GM18951 (cell line): ENCODE results near the gene IKBKG.
"Not testable (repeated sequence)": the region's sequence is repeated elsewhere in the genome, so short reads cannot be mapped to it uniquely, and the experiment has no call there.

Experiments
- POLR2A ChIP-seq: IDR thresholded peaks from 4 replicates; pipeline ENCODE4 v1.6.1; 2011; ENCODE audit warnings: mild to moderate bottlenecking; ENCODE audit not compliant: insufficient read length, insufficient read depth; ENCODE audit errors: extremely low read depth
- in situ Hi-C: fragments of 300-500 bp; cut with MboI; formaldehyde crosslinking; loops from one replicate; pipeline ENCODE4 v1.12.0; 2022; ENCODE audit warnings: low sequenced_read_pairs, mixed read lengths, inconsistent platforms; ENCODE audit not compliant: unreplicated experiment

IKBKG gene

DNA sequence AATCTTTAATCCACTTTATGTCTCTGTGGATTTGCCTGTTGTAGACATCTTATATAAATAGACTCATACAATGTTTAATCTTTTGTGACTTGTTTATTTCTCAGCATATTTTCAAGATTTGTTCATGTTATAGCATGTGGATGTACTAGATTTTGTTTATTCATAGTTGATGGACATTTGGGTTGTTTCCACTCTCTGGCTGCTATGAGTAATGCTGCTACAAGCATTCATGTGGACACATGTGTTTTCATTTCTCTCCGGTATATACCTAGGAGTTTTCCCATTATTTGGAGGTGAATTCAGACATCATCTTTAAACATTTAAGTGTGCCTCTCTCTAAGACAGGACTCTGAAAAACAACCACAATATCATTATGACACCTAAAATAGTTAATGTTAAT, 2.3 kb downstream of the IKBKG start:
- in situ Hi-C loops: loop anchor here (25.0 kb wide), 2 partner anchors 537 to 1587 kb away; partner anchors contain the start of gene IRAK1
- no peak for TF ChIP-seq POLR2A

GRCh38 chrX:154552112-154552806, 4.8 kb downstream of the IKBKG start:
- in situ Hi-C loops: not testable (repeated sequence)

- in situ Hi-C loops: not testable (repeated sequence)
Measured at GRCh38 chrX:154558060-154558690, 10.8 kb downstream of the IKBKG start.

DNA sequence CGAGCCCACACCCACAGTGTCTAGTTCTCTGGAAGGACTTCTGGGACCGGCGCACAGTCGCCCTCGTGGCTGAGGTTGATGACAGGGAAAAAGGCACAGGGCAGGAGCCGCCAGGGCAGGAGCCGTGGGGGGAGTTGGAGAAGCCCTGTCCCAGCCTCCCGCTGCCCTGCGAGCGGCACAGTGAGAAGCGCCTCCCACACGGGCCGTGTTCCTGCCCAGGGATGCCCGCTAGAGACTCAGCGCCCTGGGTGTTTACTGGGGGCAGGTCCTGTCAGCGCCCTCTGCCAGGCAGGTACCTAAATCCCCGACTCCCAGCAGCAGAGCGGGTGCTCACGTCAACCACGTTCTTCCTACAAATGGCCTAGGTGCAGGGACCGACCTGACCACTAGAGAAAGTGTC, 11.5 kb downstream of the IKBKG start:
- in situ Hi-C loops: not testable (repeated sequence)

DNA sequence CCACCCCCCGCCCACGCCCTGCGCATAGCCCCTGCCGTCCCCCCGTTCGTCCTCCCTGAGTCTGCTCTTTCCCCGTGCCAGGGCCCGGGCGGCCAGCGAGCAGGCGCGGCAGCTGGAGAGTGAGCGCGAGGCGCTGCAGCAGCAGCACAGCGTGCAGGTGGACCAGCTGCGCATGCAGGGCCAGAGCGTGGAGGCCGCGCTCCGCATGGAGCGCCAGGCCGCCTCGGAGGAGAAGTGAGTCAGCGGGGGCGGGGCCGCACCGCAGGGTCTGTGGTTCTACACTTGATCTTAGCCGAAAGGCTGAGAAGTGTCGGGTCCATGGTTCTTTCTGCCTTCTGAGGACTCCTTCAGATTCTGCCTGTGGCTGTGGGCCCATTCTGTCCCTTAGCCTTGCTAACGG, 12.9 kb downstream of the IKBKG start:
- in situ Hi-C loops: not testable (repeated sequence)

DNA sequence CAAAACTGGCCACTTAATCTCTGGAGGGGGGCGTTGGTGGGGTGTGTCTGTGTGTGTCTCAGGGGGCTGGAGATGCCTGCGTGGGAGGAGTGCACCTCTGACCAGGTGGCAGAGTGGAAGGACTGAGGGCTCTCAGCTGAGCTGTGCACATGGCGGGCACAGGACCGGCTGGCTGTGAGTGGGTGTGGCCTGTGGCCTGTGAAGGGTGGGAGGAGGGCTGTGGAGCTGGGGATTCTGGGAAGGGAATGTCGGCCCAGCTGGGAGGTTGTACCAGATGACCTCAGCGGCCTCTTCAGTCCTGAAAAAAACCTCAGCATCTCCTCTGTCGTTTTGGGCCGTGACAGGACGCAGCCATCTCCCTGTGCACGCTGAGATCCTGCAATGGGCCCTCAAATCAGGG, 14.9 kb downstream of the IKBKG start:
- in situ Hi-C loops: not testable (repeated sequence)

DNA sequence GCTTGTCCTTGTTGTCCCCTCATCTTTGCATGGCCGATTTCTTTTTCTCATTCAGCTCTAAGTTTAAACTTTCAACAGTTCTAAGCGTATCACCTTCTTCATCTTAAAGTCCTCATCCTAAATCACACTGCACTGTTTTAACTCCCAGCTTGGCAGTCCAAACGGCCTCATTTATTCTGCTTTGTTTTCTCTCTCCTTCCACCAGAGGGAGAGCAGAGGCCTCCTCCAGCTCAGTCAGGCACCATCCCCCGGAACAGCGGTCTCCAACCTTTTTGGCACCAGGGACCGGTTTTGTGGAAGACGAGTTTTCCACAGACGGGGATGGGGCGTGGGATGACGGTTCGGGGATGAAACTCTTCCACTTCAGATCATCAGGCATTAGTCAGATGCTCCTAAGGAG, 22.9 kb downstream of the IKBKG start:
- in situ Hi-C loops: not testable (repeated sequence)

- in situ Hi-C loops: not testable (repeated sequence)
Measured at GRCh38 chrX:154573061-154573460, 25.6 kb downstream of the IKBKG start.

DNA sequence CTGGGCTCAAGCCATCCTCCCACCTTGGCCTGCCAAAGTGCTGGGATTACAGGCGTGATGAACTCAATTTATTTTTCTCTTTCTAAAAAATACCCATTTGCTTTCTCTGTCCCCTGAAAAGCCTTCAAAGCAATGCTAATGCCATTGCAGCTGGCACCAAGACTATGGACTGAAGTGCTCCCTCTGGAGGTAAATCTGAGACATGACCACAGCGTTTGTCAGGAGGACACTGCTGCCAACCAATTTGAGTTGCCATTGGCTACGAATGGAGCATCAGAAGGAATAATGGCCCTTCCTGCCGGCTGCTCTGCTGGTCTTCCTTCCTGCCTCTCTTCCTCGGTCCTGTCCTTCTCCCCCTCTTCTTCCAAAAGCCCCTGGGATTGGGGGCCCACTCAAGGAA, 27.7 kb downstream of the IKBKG start:
- in situ Hi-C loops: loop anchor here (25.0 kb wide), 1 partner anchor 262 kb away; the partner anchor contains the start of gene SMIM9

GRCh38 chrX:154582994-154583393, 35.6 kb downstream of the IKBKG start:
- in situ Hi-C loops: loop anchor here (25.0 kb wide), 1 partner anchor 254 kb away; the partner anchor contains the start of gene SMIM9

- in situ Hi-C loops: loop anchor here (25.0 kb wide), 1 partner anchor 253 kb away; the partner anchor contains the start of gene SMIM9
Measured at GRCh38 chrX:154584585-154585183, 37.3 kb downstream of the IKBKG start, which contains the start of gene CTAG1A. CTAG1A (plus strand) TSS chrX:154585133; CDS start chrX:154585207, 74 bp downstream.

DNA sequence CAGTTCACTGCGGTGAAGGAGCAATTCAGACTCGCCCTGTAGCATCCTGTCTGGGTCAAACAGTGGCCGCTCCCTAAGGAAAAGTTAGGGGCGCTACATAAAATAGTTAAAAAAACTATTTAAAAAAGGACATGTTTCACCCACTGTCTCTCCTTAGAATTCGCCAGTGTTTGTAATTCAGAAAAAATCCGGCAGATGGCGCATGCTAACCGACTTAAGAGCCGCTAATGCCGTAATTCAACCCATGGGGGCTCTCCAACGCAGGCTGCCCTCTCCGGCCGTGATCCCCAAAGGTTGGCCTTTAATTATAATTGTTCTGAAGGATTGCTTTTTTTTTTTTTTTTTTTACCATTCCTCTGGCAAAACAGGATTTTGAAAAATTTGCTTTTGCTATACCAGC, 43.0 kb downstream of the IKBKG start:
- in situ Hi-C loops: loop anchor here (25.0 kb wide), 1 partner anchor 247 kb away; the partner anchor contains the start of gene SMIM9

DNA sequence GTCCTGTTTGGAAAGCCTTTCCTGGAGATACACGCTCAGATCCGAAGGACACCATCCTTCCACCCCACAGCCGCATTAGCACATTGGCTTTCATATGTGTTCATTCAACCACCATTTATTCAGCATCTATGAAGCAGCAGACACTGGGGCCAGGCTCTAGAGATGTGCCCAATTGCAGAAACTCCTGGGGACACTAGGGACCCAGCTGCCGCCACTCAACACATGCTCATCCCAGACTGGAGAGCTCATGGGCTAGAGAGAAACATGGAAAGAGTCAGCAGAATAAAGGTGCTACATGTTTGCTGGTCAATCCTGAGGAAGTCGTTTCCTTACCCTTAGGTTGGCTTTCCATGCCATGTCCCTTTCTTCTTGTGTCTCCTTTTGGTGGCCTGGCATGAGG, 45.1 kb downstream of the IKBKG start:
- in situ Hi-C loops: loop anchor here (25.0 kb wide), 1 partner anchor 245 kb away; the partner anchor contains the start of gene SMIM9
- no peak for TF ChIP-seq POLR2A

GRCh38 chrX:154593201-154593600, 45.8 kb downstream of the IKBKG start:
- in situ Hi-C loops: loop anchor here (25.0 kb wide), 1 partner anchor 244 kb away; the partner anchor contains the start of gene SMIM9
- TF ChIP-seq POLR2A: no peak

DNA sequence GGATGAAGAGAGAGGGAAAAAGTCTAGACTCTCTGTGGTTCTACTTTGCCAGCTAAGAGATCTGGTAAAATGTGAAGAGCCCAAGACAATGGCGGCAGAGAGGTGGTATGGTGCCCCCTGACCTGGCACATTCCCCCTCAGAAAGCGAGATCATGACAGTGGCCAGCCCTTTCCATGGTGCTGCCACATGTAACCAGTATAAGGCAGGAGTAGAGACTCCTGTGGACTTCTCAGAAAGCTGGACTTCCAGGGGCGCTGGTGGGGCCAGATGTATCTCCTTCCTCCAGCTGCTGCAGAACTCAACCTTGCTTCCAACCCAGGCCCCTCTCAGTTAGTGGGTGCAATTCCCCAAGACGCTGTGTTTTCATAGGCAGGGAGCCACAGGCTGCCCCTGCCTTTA, 47.1 kb downstream of the IKBKG start:
- TF ChIP-seq POLR2A: no peak
- in situ Hi-C loops: loop anchor here (25.0 kb wide), 1 partner anchor 243 kb away; the partner anchor contains the start of gene SMIM9
